Endothelial cell of umbilical vein (primary cell): Measurements from ENCODE around the gene STAC2.

Experiments
- EZH2 ChIP-seq: IDR thresholded peaks from 2 replicates; pipeline ENCODE4 v1.6.1; 2012; ENCODE audit warnings: borderline replicate concordance, low read depth, mild to moderate bottlenecking, moderate library complexity, low read length, inconsistent platforms; ENCODE audit not compliant: severe bottlenecking
- GATA2 ChIP-seq: IDR thresholded peaks from 2 replicates; pipeline ENCODE4 v1.7.0; 2011; ENCODE audit warnings: low read depth, mild to moderate bottlenecking, moderate library complexity, mixed read lengths, low read length; ENCODE audit not compliant: insufficient read length, insufficient read depth
- MYC ChIP-seq: IDR thresholded peaks from one replicate; pipeline ENCODE4 v1.6.1; 2011; ENCODE audit warnings: mild to moderate bottlenecking, low read depth, low read length
- POLR2A ChIP-seq: IDR thresholded peaks from 2 replicates; pipeline ENCODE4 v1.6.1; 2012; ENCODE audit warnings: low read depth, mild to moderate bottlenecking, control low read depth, low read length
- POLR2AphosphoS5 ChIP-seq: IDR thresholded peaks from 2 replicates; pipeline ENCODE4 v1.6.1; 2012; ENCODE audit warnings: low read depth, mild to moderate bottlenecking, control low read depth, low read length, moderate library complexity; ENCODE audit not compliant: insufficient read depth
- TF ChIP-seq, protein P1 (sequence below): IDR thresholded peaks from 2 replicates; pipeline ENCODE4 v1.6.1; 2011; ENCODE audit not compliant: insufficient read depth, insufficient read length
- TF ChIP-seq, protein P2 (sequence below), 2 donors: IDR thresholded peaks; 1 replicate in 1 of 2; 2 replicates in 1 of 2; pipeline ENCODE4 v1.5.1; 2011; ENCODE audit warnings: low read length in 2 of 2, mild to moderate bottlenecking in 2 of 2, moderate library complexity in 2 of 2, control low read depth in 1 of 2, inconsistent platforms in 1 of 2, low read depth in 1 of 2; ENCODE audit not compliant: insufficient read depth in 1 of 2; ENCODE audit errors: extremely low read depth in 1 of 2

DNA sequence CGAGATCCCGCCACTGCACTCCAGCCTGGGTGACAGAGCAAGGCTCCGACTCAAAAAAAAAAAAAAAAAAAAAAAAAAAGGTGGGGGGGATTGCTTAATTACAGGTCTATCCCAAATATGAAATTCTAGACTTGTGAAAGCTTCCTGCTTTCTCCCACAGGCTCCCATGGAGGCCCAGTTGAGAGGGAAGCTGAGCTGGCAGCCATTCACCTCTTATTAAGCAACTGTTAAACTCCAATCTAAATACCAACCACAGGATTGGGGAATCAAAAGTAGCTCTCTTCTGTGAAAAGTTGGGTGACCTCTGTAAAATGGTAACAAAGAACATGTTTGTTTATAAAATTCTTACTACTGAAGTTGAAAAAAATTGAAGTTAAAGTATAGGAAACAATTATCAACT, 45.8 kb upstream of the STAC2 start:
- TF ChIP-seq, protein P1, sequence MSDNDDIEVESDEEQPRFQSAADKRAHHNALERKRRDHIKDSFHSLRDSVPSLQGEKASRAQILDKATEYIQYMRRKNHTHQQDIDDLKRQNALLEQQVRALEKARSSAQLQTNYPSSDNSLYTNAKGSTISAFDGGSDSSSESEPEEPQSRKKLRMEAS, result no peak
- TF ChIP-seq POLR2AphosphoS5, result no peak
- TF ChIP-seq, protein P2, sequence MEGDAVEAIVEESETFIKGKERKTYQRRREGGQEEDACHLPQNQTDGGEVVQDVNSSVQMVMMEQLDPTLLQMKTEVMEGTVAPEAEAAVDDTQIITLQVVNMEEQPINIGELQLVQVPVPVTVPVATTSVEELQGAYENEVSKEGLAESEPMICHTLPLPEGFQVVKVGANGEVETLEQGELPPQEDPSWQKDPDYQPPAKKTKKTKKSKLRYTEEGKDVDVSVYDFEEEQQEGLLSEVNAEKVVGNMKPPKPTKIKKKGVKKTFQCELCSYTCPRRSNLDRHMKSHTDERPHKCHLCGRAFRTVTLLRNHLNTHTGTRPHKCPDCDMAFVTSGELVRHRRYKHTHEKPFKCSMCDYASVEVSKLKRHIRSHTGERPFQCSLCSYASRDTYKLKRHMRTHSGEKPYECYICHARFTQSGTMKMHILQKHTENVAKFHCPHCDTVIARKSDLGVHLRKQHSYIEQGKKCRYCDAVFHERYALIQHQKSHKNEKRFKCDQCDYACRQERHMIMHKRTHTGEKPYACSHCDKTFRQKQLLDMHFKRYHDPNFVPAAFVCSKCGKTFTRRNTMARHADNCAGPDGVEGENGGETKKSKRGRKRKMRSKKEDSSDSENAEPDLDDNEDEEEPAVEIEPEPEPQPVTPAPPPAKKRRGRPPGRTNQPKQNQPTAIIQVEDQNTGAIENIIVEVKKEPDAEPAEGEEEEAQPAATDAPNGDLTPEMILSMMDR (IDR thresholded peaks at IDR 0.05; ENCODE audit: extremely low read depth in 1 of 2, insufficient read depth in 1 of 2, low read depth in 1 of 2, low read length in 2 of 2), result no peak
- no peak for TF ChIP-seq EZH2
- TF ChIP-seq GATA2, result no peak
- no peak for TF ChIP-seq POLR2A
- no peak for TF ChIP-seq MYC
